Measurements from ENCODE around the gene UBAC2. TPM values are rescaled to one million over a fixed set of nuclear protein-coding genes. Genes with fewer than 3 reads are reported as not detected.

UBAC2 gene
- total RNA-seq, 1 experiment from 2014 or later = 45.8 TPM

DNA sequence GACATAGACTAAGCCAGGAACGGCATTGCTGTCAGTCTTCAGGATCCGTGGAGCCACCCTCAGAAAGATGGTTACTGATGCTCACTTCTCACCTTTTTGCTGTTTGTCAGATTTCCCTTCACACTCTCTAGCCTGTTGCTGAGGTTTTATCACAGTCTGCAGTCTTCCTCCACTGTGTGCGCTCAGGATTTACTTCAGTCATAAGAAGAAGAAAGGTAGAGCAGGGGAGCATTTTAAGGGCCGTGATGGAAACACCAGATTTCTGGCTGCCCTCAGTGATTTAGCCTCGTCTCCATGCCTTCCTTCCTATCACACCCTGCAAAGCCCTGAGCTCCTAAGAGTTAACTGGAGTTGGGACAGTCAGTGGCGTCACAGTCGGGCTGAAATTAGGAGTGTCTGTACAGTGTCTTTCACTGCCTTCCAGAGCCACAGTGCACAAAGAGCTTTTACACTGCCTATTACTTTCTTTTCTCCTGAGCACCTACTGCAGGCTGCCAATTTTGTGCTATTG, 166.5 kb downstream of the UBAC2 start:
- no peak for DNase-seq (ENCODE audit: low spot score)
- Histone ChIP-seq H3K4me3 (ENCODE audit: low read depth, low read length, poor library complexity, severe bottlenecking) (no peak overlapping the region), H3K9me3 (ENCODE audit: low read depth, low read length, poor library complexity, severe bottlenecking) (no peaks in the 10 kb centered on the region), H3K27ac (ENCODE audit: low read depth, low read length, poor library complexity, severe bottlenecking) (no peak overlapping the region), H3K36me3 (ENCODE audit: insufficient read depth, low read length, poor library complexity, severe bottlenecking) (no peaks in the 10 kb centered on the region), H3K27me3 (replicated peaks; ENCODE audit: insufficient read depth, low read depth, low read length, poor library complexity) (no peaks in the 10 kb centered on the region), H3K4me1 (ENCODE audit: insufficient read depth, low read length, poor library complexity, severe bottlenecking) (no peaks in the 10 kb centered on the region)
- no peak for TF ChIP-seq EZH2 (IDR thresholded peaks at IDR 0.05; ENCODE audit: borderline replicate concordance, low read depth, low read length, poor library complexity, severe bottlenecking)
- TF ChIP-seq, protein P1, sequence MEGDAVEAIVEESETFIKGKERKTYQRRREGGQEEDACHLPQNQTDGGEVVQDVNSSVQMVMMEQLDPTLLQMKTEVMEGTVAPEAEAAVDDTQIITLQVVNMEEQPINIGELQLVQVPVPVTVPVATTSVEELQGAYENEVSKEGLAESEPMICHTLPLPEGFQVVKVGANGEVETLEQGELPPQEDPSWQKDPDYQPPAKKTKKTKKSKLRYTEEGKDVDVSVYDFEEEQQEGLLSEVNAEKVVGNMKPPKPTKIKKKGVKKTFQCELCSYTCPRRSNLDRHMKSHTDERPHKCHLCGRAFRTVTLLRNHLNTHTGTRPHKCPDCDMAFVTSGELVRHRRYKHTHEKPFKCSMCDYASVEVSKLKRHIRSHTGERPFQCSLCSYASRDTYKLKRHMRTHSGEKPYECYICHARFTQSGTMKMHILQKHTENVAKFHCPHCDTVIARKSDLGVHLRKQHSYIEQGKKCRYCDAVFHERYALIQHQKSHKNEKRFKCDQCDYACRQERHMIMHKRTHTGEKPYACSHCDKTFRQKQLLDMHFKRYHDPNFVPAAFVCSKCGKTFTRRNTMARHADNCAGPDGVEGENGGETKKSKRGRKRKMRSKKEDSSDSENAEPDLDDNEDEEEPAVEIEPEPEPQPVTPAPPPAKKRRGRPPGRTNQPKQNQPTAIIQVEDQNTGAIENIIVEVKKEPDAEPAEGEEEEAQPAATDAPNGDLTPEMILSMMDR (conservative IDR thresholded peaks at IDR 0.05; ENCODE audit: low read depth, low read length) = no peak
- ChIA-PET CTCF (no interaction called here), POLR2A (ENCODE audit: low non-redundant PET) (no interaction called here)
- BruUV-seq (replicated peaks) = no TSS peak
- intact Hi-C loops (cut with micrococcal nuclease; ENCODE audit: unreplicated experiment) = no loop called here

DNA sequence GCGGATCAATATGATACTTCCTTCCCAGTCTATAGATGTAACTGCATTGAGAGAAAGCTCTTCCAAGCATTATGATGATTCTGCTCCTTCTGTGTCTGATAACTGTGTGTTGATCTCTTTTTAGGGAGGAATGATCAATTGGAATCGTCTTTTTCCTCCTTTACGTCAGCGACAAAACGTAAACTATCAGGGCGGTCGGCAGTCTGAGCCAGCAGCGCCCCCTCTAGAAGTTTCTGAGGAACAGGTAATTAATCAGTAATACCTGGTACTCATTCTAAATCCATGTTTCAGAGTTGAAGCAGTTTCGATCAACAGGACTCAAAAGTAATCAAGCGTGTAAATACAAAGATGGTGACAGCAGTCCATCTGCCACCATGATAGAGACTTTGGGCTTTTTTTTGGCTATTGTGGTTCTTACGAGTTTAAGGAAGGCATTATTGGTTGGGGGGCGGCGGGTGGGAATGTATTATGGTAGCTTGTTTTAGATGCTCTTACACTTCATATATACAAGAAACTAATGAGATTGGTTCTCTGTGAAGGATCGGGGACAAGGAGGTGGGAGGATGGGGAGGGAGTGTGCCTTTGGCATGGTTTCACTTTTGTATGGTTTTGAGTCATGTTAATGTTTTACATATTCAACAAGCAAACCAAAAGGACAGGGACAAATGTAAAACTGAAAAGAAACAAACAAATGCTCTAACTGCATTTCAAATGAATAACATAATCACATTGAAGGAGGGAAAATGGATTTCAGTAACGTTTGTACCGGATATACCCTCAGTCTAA, 167.2 kb downstream of the UBAC2 start:
- DNase-seq (ENCODE audit: low spot score) = no peak
- H3K9me3 ChIP-seq (ENCODE audit: low read depth, low read length, poor library complexity, severe bottlenecking) = no peaks in the 10 kb centered on the region
- TF ChIP-seq, protein P1 (conservative IDR thresholded peaks at IDR 0.05; ENCODE audit: low read depth, low read length) = no peak
- TF ChIP-seq EZH2 (IDR thresholded peaks at IDR 0.05; ENCODE audit: borderline replicate concordance, low read depth, low read length, poor library complexity, severe bottlenecking) = no peak
- H3K27ac ChIP-seq (ENCODE audit: low read depth, low read length, poor library complexity, severe bottlenecking) = no peak overlapping the region
- ChIA-PET CTCF (no interaction called here), POLR2A (ENCODE audit: low non-redundant PET) (no interaction called here)
- no peak overlapping the region for H3K4me3 ChIP-seq (ENCODE audit: low read depth, low read length, poor library complexity, severe bottlenecking)
- no peaks in the 10 kb centered on the region for H3K27me3 ChIP-seq (replicated peaks; ENCODE audit: insufficient read depth, low read depth, low read length, poor library complexity)
- BruUV-seq (replicated peaks) = no TSS peak
- intact Hi-C loops (cut with micrococcal nuclease; ENCODE audit: unreplicated experiment) = no loop called here
- H3K36me3 ChIP-seq (ENCODE audit: insufficient read depth, low read length, poor library complexity, severe bottlenecking) = no peaks in the 10 kb centered on the region
- no peaks in the 10 kb centered on the region for H3K4me1 ChIP-seq (ENCODE audit: insufficient read depth, low read length, poor library complexity, severe bottlenecking)

DNA sequence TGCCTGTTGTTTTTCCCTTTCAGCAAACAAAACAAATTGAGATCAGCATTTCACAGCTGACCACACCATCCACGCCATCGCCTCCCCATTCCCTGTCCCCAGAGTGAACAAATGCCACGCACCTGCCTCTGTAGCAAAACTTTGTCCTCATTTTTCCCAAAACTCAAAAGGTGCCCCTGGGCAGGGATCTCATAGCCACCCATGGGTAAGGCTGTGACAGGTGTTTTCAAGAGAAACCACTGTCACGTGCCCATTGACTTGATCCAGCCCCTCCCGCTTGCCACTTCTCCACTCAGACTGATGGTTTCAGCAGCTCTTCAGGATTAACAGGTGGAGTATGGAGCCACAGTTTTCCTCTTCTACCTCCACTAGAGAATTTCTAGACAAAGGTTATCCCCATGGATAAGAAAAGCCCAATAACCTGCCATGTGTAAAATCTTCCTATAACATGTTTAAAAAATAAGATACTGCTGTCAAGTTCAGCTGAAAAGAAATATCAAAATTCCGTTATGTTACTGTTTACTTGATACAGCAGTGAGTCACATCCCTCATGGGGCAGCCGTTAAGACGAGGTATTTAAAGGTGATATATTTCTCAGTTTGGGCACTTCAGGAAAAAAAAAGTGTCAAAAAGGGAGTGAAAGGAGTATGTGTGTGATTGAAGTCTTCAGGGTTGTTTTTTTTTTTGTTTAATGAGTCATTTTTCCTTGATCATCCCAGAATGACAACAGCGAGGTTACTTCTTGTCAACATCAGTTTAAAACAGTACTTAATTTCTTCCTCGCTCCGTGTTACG, 170.0 kb downstream of the UBAC2 start:
- no peak for DNase-seq (ENCODE audit: low spot score)
- no peak overlapping the region for H3K4me3 ChIP-seq (ENCODE audit: low read depth, low read length, poor library complexity, severe bottlenecking)
- intact Hi-C loops (cut with micrococcal nuclease; ENCODE audit: unreplicated experiment) = no loop called here
- BruUV-seq (replicated peaks) = no TSS peak
- H3K27ac ChIP-seq (ENCODE audit: low read depth, low read length, poor library complexity, severe bottlenecking) = no peak overlapping the region
- H3K27me3 ChIP-seq (replicated peaks; ENCODE audit: insufficient read depth, low read depth, low read length, poor library complexity) = no peaks in the 10 kb centered on the region
- H3K36me3 ChIP-seq (ENCODE audit: insufficient read depth, low read length, poor library complexity, severe bottlenecking) = no peaks in the 10 kb centered on the region
- H3K4me1 ChIP-seq (ENCODE audit: insufficient read depth, low read length, poor library complexity, severe bottlenecking) = no peaks in the 10 kb centered on the region
- H3K9me3 ChIP-seq (ENCODE audit: low read depth, low read length, poor library complexity, severe bottlenecking) = no peaks in the 10 kb centered on the region
- ChIA-PET POLR2A (ENCODE audit: low non-redundant PET) (no interaction called here), CTCF (no interaction called here)
- TF ChIP-seq EZH2 (IDR thresholded peaks at IDR 0.05; ENCODE audit: borderline replicate concordance, low read depth, low read length, poor library complexity, severe bottlenecking) = no peak
- TF ChIP-seq, protein P1 (conservative IDR thresholded peaks at IDR 0.05; ENCODE audit: low read depth, low read length) = no peak
